GM12891 (cell line): ENCODE measurements around the gene PLCB1.

ENCODE experiments used
- PAX5 ChIP-seq: IDR thresholded peaks from 2 replicates; pipeline ENCODE4 v1.6.1; 2011; ENCODE audit warnings: low read length, moderate library complexity, mild to moderate bottlenecking; ENCODE audit not compliant: insufficient read depth, severe bottlenecking
- POLR2A ChIP-seq: IDR thresholded peaks from 2 replicates; pipeline ENCODE4 v1.6.1; 2011; ENCODE audit warnings: low read depth, low read length, control low read depth
- POLR2AphosphoS5 ChIP-seq: IDR thresholded peaks from 2 replicates; pipeline ENCODE4 v1.6.1; 2011; ENCODE audit warnings: low read depth, low read length, control low read depth
- POU2F2 ChIP-seq: IDR thresholded peaks from 2 replicates; pipeline ENCODE4 v1.6.1; 2011; ENCODE audit warnings: low read depth, mild to moderate bottlenecking, control low read depth, low read length, moderate library complexity
- SPI1 ChIP-seq: IDR thresholded peaks from 2 replicates; pipeline ENCODE4 v1.6.1; 2011; ENCODE audit warnings: low read depth, low read length, control low read depth

DNA sequence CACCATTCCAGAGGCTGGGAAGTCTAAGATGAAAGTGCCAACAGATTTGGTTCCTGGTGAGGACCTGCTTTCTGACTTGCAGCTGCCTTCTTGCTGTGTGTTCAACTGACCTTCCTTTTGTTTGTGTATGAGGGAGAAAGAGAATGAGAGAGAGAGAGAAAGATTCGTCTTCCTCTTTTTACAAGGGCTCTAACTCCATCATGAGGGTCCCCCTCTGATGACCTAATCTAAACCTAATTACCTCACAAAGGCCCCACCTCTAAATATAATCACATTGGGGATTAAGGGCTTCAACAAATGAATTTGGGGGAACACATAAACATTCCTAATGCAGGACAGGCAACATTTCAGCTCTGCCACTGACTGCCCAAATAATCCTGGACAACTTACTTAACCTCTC is 130.7 kb downstream of the PLCB1 start:
- no peak for TF ChIP-seq POLR2AphosphoS5
- no peak for TF ChIP-seq POLR2A
- no peak for TF ChIP-seq PAX5
- no peak for TF ChIP-seq POU2F2
- no peak for TF ChIP-seq SPI1
